ENCODE data around the gene RASGRF2. TPM values are rescaled to one million over a fixed set of nuclear protein-coding genes. Genes with fewer than 3 reads are reported as not detected.

The RASGRF2 gene
- total RNA-seq, 4 donors from 2014 or later: 19.5 to 45.3 (median 34.6) TPM

DNA sequence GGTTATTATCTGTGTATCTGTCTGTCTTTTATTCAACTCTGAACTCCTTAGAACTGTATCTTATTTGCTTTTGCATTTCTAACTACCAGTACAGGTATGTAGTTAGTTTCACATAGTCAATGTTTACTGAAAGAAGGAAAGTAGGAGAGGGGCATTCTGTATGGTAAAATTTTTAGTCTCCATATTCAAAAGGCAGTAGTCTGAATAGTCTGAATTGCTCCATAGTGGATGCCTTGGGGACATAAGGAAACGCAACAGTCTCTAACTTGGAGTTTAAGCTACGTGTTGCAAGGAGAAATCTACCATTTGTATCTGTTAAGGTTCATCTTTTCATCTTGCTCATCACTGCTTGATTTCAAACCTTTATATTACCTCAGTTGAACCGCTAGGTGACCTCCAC is 26.2 kb downstream of the RASGRF2 start:
- H3K27me3 ChIP-seq: no peaks in the 10 kb centered on the region
- peaks cover 0 to 7% (median 2%) of the 10 kb centered on the region in 4 donors for H3K4me1 ChIP-seq
- H3K27ac ChIP-seq: peak overlapping the region in 1 of 4 donors; percentile 32
- 91 to 94% methylated on average over 3 of the region's 3 CpGs for WGBS, 2 donors
- no peak for DNase-seq (ENCODE audit: low spot score in 2 of 2)
- no peaks in the 10 kb centered on the region for H3K36me3 ChIP-seq
- H3K4me3 ChIP-seq: no peak overlapping the region
- TF ChIP-seq, protein P1, sequence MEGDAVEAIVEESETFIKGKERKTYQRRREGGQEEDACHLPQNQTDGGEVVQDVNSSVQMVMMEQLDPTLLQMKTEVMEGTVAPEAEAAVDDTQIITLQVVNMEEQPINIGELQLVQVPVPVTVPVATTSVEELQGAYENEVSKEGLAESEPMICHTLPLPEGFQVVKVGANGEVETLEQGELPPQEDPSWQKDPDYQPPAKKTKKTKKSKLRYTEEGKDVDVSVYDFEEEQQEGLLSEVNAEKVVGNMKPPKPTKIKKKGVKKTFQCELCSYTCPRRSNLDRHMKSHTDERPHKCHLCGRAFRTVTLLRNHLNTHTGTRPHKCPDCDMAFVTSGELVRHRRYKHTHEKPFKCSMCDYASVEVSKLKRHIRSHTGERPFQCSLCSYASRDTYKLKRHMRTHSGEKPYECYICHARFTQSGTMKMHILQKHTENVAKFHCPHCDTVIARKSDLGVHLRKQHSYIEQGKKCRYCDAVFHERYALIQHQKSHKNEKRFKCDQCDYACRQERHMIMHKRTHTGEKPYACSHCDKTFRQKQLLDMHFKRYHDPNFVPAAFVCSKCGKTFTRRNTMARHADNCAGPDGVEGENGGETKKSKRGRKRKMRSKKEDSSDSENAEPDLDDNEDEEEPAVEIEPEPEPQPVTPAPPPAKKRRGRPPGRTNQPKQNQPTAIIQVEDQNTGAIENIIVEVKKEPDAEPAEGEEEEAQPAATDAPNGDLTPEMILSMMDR (IDR thresholded peaks at IDR 0.05): no peak
- TF ChIP-seq POLR2A (IDR thresholded peaks at IDR 0.05) (no peak), EP300 (IDR thresholded peaks at IDR 0.05) (no peak)
- H3K9me3 ChIP-seq: no peaks in the 10 kb centered on the region

- no peak for DNase-seq (ENCODE audit: low spot score in 2 of 2)
- Histone ChIP-seq H3K4me3 (no peak overlapping the region), H3K9me3 (no peaks in the 10 kb centered on the region), H3K4me1 (peaks cover 0 to 7% (median 2%) of the 10 kb centered on the region in 4 donors), H3K36me3 (no peaks in the 10 kb centered on the region), H3K27ac (peak overlapping the region in 3 of 4 donors; percentile 28 to 40 (median 30)), H3K27me3 (no peaks in the 10 kb centered on the region)
- 66 to 71% methylated on average over 7 of the region's 7 CpGs for WGBS, 2 donors
- TF ChIP-seq POLR2A (IDR thresholded peaks at IDR 0.05): no peak
- TF ChIP-seq, protein P1 (IDR thresholded peaks at IDR 0.05): no peak
- TF ChIP-seq EP300 (IDR thresholded peaks at IDR 0.05): no peak
These were observed 27.1 kb downstream of the RASGRF2 start for GRCh38 chr5:80987078-80987766.

DNA sequence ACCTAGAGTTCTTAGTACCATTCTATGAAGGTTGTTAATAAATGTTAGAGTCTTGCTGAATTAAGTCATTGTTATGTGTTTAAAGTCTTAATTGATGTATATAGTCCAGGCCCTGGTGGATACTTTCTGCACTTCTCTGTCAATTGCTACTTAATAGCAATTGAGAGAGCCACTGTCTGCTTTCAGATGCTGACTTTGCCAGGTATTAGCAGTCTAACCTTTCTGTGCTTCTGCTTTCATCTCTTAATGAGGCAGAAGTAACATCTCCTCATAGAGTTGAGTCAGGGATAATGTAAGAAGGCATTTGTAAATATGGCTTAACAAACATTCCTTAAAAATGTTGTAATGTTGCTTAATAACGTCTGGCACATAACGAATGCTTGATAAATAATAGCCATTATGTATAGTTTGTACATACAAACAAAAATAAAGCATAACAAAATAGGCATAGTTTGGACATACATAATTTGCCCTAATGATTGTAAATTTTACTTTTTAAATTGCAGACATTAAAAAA is 28.3 kb downstream of the RASGRF2 start:
- Histone ChIP-seq H3K36me3 (no peaks in the 10 kb centered on the region), H3K27ac (no peak overlapping the region), H3K27me3 (no peaks in the 10 kb centered on the region), H3K9me3 (no peaks in the 10 kb centered on the region), H3K4me3 (no peak overlapping the region), H3K4me1 (peaks cover 0 to 7% (median 2%) of the 10 kb centered on the region in 4 donors)
- WGBS, 2 donors: 49 to 57% methylated on average over 2 of the region's 2 CpGs
- DNase-seq (ENCODE audit: low spot score in 2 of 2): no peak
- TF ChIP-seq, protein P1 (IDR thresholded peaks at IDR 0.05): no peak

DNA sequence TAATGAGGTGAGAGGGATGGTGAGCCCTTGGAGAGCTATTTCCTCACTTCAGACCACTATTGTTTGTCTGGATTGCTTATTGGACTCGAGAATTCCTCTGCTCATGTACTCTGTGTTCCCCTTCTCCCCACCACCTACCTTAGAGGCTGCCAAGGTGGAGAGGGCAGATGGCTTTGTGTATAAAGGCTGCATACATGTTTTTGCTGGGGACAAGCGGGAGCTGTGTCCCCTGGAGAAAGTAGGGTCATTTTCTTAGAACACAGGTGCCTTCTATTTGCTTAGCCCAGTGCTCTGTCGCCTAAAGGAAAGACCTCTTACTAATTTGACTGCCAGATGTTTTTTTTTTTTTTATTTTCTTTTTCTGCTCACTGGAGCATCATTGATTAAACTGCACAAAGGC is 29.7 kb downstream of the RASGRF2 start:
- TF ChIP-seq EP300 (IDR thresholded peaks at IDR 0.05) (no peak), POLR2A (IDR thresholded peaks at IDR 0.05) (no peak)
- TF ChIP-seq, protein P1 (IDR thresholded peaks at IDR 0.05): no peak
- H3K36me3 ChIP-seq: no peaks in the 10 kb centered on the region
- WGBS, 2 donors: 67 to 73% methylated on average over 3 of the region's 3 CpGs
- H3K9me3 ChIP-seq: no peaks in the 10 kb centered on the region
- DNase-seq (ENCODE audit: low spot score in 2 of 2): no peak
- H3K27me3 ChIP-seq: no peaks in the 10 kb centered on the region
- no peak overlapping the region for H3K4me3 ChIP-seq
- peaks cover 0 to 7% (median 2%) of the 10 kb centered on the region in 4 donors for H3K4me1 ChIP-seq
- no peak overlapping the region for H3K27ac ChIP-seq

DNA sequence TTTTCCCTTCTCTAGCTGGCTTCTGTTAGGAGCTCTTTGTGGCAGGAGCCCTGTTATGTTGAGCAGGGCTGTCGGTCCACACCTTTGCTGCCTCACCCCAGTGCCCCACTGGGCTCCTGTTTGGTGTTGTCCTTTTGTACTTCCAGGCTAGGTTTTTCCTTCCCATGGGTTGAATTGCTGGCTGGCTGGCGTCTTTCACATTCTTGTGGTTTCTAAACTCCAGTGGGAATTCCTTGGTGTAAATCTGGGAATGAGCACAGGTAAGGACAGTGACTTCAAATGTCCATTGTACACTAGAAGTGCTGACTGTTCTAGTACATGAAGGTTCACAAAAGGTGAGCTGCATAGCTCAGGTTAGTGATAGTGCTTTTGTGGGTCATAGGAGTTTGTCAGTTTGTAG is 30.4 kb downstream of the RASGRF2 start:
- 63 to 75% methylated on average over 2 of the region's 2 CpGs for WGBS, 2 donors
- TF ChIP-seq EP300 (IDR thresholded peaks at IDR 0.05): no peak
- TF ChIP-seq, protein P1 (IDR thresholded peaks at IDR 0.05): no peak
- TF ChIP-seq POLR2A (IDR thresholded peaks at IDR 0.05): no peak
- Histone ChIP-seq H3K4me3 (no peak overlapping the region), H3K27me3 (no peaks in the 10 kb centered on the region), H3K4me1 (peaks cover 0 to 7% (median 2%) of the 10 kb centered on the region in 4 donors), H3K36me3 (no peaks in the 10 kb centered on the region), H3K27ac (no peak overlapping the region), H3K9me3 (no peaks in the 10 kb centered on the region)
- no peak for DNase-seq (ENCODE audit: low spot score in 2 of 2)
